ENCODE data around the gene NFS1.

Gene NFS1

GRCh38 chr20:35734374-35734773, 35.2 kb upstream of the NFS1 start:
- peaks cover 2% of the 10 kb centered on the region for H3K4me1 ChIP-seq (ENCODE audit: control insufficient read depth, low read depth, low read length)
- peaks cover 3% of the 10 kb centered on the region for H3K79me1 ChIP-seq (ENCODE audit: low read length)
- H4K8ac ChIP-seq (ENCODE audit: low read depth, low read length) = no peak overlapping the region
- no peak overlapping the region for H2BK120ac ChIP-seq (ENCODE audit: low read depth, low read length)
- H3K36me3 ChIP-seq (ENCODE audit: control insufficient read depth, insufficient read depth, low read length) = peaks cover 14% of the 10 kb centered on the region
- H2BK5ac ChIP-seq (ENCODE audit: low read length) = no peak overlapping the region
- no peak overlapping the region for H2BK15ac ChIP-seq (replicated peaks; ENCODE audit: low read depth)
- H3K56ac ChIP-seq (ENCODE audit: low read length) = no peak overlapping the region
- H3K79me2 ChIP-seq (ENCODE audit: control insufficient read depth, insufficient read depth, low read length) = peaks cover 68% of the 10 kb centered on the region
- no peak overlapping the region for H3K27ac ChIP-seq (ENCODE audit: low read depth, low read length)
- no peak overlapping the region for H3K9ac ChIP-seq (ENCODE audit: low read length)
- no peak overlapping the region for H3K18ac ChIP-seq (ENCODE audit: low read length)
- no peak overlapping the region for H3K4me2 ChIP-seq (ENCODE audit: low read length)
- H4K5ac ChIP-seq (ENCODE audit: low read length) = no peak overlapping the region
- H3K4ac ChIP-seq (ENCODE audit: low read depth, low read length) = no peak overlapping the region
- no peak overlapping the region for H3K23ac ChIP-seq (ENCODE audit: low read length)
- no peak overlapping the region for H3K4me3 ChIP-seq (ENCODE audit: low read length)
- DNase-seq = no peak
- no peak overlapping the region for H2AK5ac ChIP-seq (ENCODE audit: low read length)
- no peaks in the 10 kb centered on the region for H3K27me3 ChIP-seq (ENCODE audit: insufficient read depth, low read length, poor library complexity)

GRCh38 chr20:35732644-35732982, 33.5 kb upstream of the NFS1 start:
- no peaks in the 10 kb centered on the region for H3K27me3 ChIP-seq (ENCODE audit: insufficient read depth, low read length, poor library complexity)
- no peak overlapping the region for H3K4ac ChIP-seq (ENCODE audit: low read depth, low read length)
- no peak for DNase-seq
- no peak overlapping the region for H2BK120ac ChIP-seq (ENCODE audit: low read depth, low read length)
- H3K56ac ChIP-seq (ENCODE audit: low read length) = no peak overlapping the region
- H4K5ac ChIP-seq (ENCODE audit: low read length) = no peak overlapping the region
- H3K4me3 ChIP-seq (ENCODE audit: low read length) = no peak overlapping the region
- H2BK5ac ChIP-seq (ENCODE audit: low read length) = no peak overlapping the region
- H3K9ac ChIP-seq (ENCODE audit: low read length) = no peak overlapping the region
- no CpG with 5 or more reads among the region's 1 CpG for WGBS (ENCODE audit: extremely low coverage, insufficient coverage, low lambda C conversion rate)
- no peaks in the 10 kb centered on the region for H3K4me1 ChIP-seq (ENCODE audit: control insufficient read depth, low read depth, low read length)
- peaks cover 2% of the 10 kb centered on the region for H3K79me1 ChIP-seq (ENCODE audit: low read length)
- no peak overlapping the region for H3K23ac ChIP-seq (ENCODE audit: low read length)
- no peak overlapping the region for H2BK15ac ChIP-seq (replicated peaks; ENCODE audit: low read depth)
- H3K27ac ChIP-seq (ENCODE audit: low read depth, low read length) = no peak overlapping the region
- peaks cover 61% of the 10 kb centered on the region for H3K79me2 ChIP-seq (ENCODE audit: control insufficient read depth, insufficient read depth, low read length)
- no peak overlapping the region for H3K4me2 ChIP-seq (ENCODE audit: low read length)
- peaks cover 11% of the 10 kb centered on the region for H3K36me3 ChIP-seq (ENCODE audit: control insufficient read depth, insufficient read depth, low read length)
- H3K18ac ChIP-seq (ENCODE audit: low read length) = no peak overlapping the region
- no peak overlapping the region for H4K8ac ChIP-seq (ENCODE audit: low read depth, low read length)
- no peak overlapping the region for H2AK5ac ChIP-seq (ENCODE audit: low read length)

- H3K4me1 ChIP-seq (ENCODE audit: control insufficient read depth, low read depth, low read length) = no peaks in the 10 kb centered on the region
- no peak overlapping the region for H2AK5ac ChIP-seq (ENCODE audit: low read length)
- H2BK120ac ChIP-seq (ENCODE audit: low read depth, low read length) = no peak overlapping the region
- no peak overlapping the region for H3K4me3 ChIP-seq (ENCODE audit: low read length)
- WGBS (ENCODE audit: extremely low coverage, insufficient coverage, low lambda C conversion rate) = no CpG with 5 or more reads among the region's 24 CpGs
- H3K9ac ChIP-seq (ENCODE audit: low read length) = no peak overlapping the region
- peaks cover 11% of the 10 kb centered on the region for H3K36me3 ChIP-seq (ENCODE audit: control insufficient read depth, insufficient read depth, low read length)
- H2BK15ac ChIP-seq (replicated peaks; ENCODE audit: low read depth) = no peak overlapping the region
- no peak overlapping the region for H3K27ac ChIP-seq (ENCODE audit: low read depth, low read length)
- H4K5ac ChIP-seq (ENCODE audit: low read length) = no peak overlapping the region
- no peak for DNase-seq
- H3K56ac ChIP-seq (ENCODE audit: low read length) = no peak overlapping the region
- no peaks in the 10 kb centered on the region for H3K27me3 ChIP-seq (ENCODE audit: insufficient read depth, low read length, poor library complexity)
- H2BK5ac ChIP-seq (ENCODE audit: low read length) = no peak overlapping the region
- no peak overlapping the region for H3K23ac ChIP-seq (ENCODE audit: low read length)
- H3K18ac ChIP-seq (ENCODE audit: low read length) = no peak overlapping the region
- H3K4me2 ChIP-seq (ENCODE audit: low read length) = no peak overlapping the region
- peaks cover 59% of the 10 kb centered on the region for H3K79me2 ChIP-seq (ENCODE audit: control insufficient read depth, insufficient read depth, low read length)
- H3K79me1 ChIP-seq (ENCODE audit: low read length) = peaks cover 3% of the 10 kb centered on the region
- no peak overlapping the region for H3K4ac ChIP-seq (ENCODE audit: low read depth, low read length)
- H4K8ac ChIP-seq (ENCODE audit: low read depth, low read length) = no peak overlapping the region
Measured at GRCh38 chr20:35731862-35732643, 32.9 kb upstream of the NFS1 start.

- Histone ChIP-seq H3K23ac (ENCODE audit: low read length) (no peak overlapping the region), H3K9ac (ENCODE audit: low read length) (no peak overlapping the region), H2BK15ac (replicated peaks; ENCODE audit: low read depth) (no peak overlapping the region), H3K4me3 (ENCODE audit: low read length) (no peak overlapping the region), H3K18ac (ENCODE audit: low read length) (no peak overlapping the region), H3K27me3 (ENCODE audit: insufficient read depth, low read length, poor library complexity) (no peaks in the 10 kb centered on the region), H3K56ac (ENCODE audit: low read length) (no peak overlapping the region), H3K4me2 (ENCODE audit: low read length) (no peak overlapping the region), H3K79me2 (ENCODE audit: control insufficient read depth, insufficient read depth, low read length) (peaks cover 58% of the 10 kb centered on the region), H2AK5ac (ENCODE audit: low read length) (no peak overlapping the region), H2BK5ac (ENCODE audit: low read length) (no peak overlapping the region), H3K36me3 (ENCODE audit: control insufficient read depth, insufficient read depth, low read length) (peaks cover 14% of the 10 kb centered on the region), H3K4me1 (ENCODE audit: control insufficient read depth, low read depth, low read length) (no peaks in the 10 kb centered on the region), H4K5ac (ENCODE audit: low read length) (no peak overlapping the region), H4K8ac (ENCODE audit: low read depth, low read length) (no peak overlapping the region), H3K27ac (ENCODE audit: low read depth, low read length) (no peak overlapping the region), H3K79me1 (ENCODE audit: low read length) (peaks cover 5% of the 10 kb centered on the region), H2BK120ac (ENCODE audit: low read depth, low read length) (no peak overlapping the region), H3K4ac (ENCODE audit: low read depth, low read length) (no peak overlapping the region)
- no peak for DNase-seq
- WGBS (ENCODE audit: extremely low coverage, insufficient coverage, low lambda C conversion rate) = no CpG with 5 or more reads among the region's 2 CpGs
Measured at GRCh38 chr20:35731469-35731788, 32.3 kb upstream of the NFS1 start.

- Histone ChIP-seq H2BK15ac (replicated peaks; ENCODE audit: low read depth) (no peak overlapping the region), H3K4ac (ENCODE audit: low read depth, low read length) (no peak overlapping the region), H3K27ac (ENCODE audit: low read depth, low read length) (no peak overlapping the region), H3K36me3 (ENCODE audit: control insufficient read depth, insufficient read depth, low read length) (peaks cover 13% of the 10 kb centered on the region), H4K8ac (ENCODE audit: low read depth, low read length) (no peak overlapping the region), H2AK5ac (ENCODE audit: low read length) (no peak overlapping the region), H3K79me1 (ENCODE audit: low read length) (peaks cover 5% of the 10 kb centered on the region), H4K5ac (ENCODE audit: low read length) (no peak overlapping the region), H3K4me1 (ENCODE audit: control insufficient read depth, low read depth, low read length) (no peaks in the 10 kb centered on the region), H3K9ac (ENCODE audit: low read length) (no peak overlapping the region), H2BK5ac (ENCODE audit: low read length) (no peak overlapping the region), H3K18ac (ENCODE audit: low read length) (no peak overlapping the region), H3K4me3 (ENCODE audit: low read length) (no peak overlapping the region), H2BK120ac (ENCODE audit: low read depth, low read length) (no peak overlapping the region), H3K56ac (ENCODE audit: low read length) (no peak overlapping the region), H3K79me2 (ENCODE audit: control insufficient read depth, insufficient read depth, low read length) (peaks cover 57% of the 10 kb centered on the region), H3K23ac (ENCODE audit: low read length) (no peak overlapping the region), H3K4me2 (ENCODE audit: low read length) (no peak overlapping the region), H3K27me3 (ENCODE audit: insufficient read depth, low read length, poor library complexity) (no peaks in the 10 kb centered on the region)
- WGBS (ENCODE audit: extremely low coverage, insufficient coverage, low lambda C conversion rate) = no CpG with 5 or more reads among the region's 4 CpGs
- no peak for DNase-seq
Measured at GRCh38 chr20:35730583-35731468, 31.7 kb upstream of the NFS1 start.
